HG03442 (cell line): ENCODE measurements around the gene PTPRM.

ENCODE experiments used
- ATAC-seq: cut with Tn5 transposase; IDR thresholded peaks from one replicate; pipeline ENCODE4 v1.9.1; 2021; ENCODE audit warnings: mild to moderate bottlenecking, moderate library complexity; ENCODE audit not compliant: unreplicated experiment

PTPRM gene

GRCh38 chr18:8073167-8073566, 506.1 kb downstream of the PTPRM start:
- no peak for ATAC-seq

GRCh38 chr18:8080092-8080491, 513.0 kb downstream of the PTPRM start:
- ATAC-seq: no peak

DNA sequence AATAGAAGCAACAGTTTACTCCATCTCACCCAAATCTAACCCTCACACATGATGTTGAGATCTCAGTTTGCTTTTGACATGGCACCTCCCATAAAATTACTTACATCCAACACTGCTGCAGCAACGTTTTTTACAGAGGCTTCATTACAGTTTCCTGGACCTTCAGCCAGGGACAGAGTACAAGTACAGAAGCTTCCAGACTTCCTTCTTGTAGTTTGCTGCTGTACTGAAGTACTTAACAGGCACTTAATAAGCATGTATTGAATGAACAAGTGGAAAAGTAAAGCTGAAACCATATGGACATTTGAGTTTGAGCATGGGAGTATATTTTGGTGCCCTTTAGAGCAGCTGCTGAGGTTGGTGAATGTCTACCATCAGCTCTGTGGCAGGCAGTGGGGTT, 514.2 kb downstream of the PTPRM start:
- no peak for ATAC-seq

DNA sequence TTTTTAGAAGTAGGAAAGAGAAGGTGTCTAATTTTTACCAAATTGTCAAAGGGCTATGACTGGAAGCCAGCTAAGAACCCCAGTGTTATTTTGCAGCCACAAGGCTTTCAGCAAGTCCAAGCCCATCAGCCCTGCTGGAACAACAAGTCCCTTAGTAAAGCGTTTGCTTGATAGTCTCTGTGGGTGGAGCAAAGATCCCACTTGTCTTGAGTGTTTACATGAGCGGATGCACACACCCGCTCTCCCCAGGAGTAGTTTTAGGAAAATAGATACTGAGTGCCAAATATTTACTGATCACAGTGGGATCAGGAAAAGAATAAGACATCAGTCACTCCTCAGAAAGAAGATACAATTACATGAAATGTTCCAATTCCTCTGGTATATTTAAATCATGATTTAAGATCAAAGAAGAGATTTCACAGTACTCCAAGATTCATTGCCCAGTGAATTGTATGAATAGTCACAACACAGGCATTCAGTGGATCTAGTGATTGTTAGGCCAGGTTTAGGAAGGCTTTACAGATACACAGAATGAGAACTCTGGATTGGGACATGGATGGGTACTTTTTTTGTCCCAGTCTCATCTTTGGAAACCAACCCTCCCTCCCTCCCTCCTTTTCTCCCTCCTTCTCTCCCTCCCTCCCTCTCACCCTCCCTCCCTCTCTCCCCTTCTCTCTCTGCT, 514.9 kb downstream of the PTPRM start:
- no peak for ATAC-seq

- ATAC-seq: no peak
Measured at GRCh38 chr18:8084160-8084559, 517.0 kb downstream of the PTPRM start.

GRCh38 chr18:8088626-8089025, 521.5 kb downstream of the PTPRM start:
- no peak for ATAC-seq

- ATAC-seq: no peak
Measured at GRCh38 chr18:8091035-8091434, 523.9 kb downstream of the PTPRM start.

- no peak for ATAC-seq
Measured at GRCh38 chr18:8095947-8096570, 528.9 kb downstream of the PTPRM start.

DNA sequence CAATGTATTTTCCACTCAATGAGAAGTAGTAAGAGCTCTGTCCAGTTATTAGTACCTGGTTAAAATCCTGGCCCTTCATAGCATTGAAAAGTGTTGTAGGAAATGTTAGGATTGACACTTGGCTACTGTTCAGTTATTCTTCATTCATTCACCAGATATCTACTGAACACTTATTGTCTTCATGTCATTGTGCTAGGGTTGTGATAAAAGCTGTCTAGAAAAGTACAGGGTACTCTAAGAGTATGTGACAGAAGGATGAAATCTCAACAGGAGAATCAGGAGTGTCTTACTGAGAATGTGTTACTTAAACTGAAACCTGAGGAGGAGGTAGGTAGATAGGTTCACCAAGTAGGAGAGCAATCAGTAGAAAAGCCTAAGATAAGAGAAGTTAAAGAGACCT, 530.3 kb downstream of the PTPRM start:
- no peak for ATAC-seq

- no peak for ATAC-seq
Measured at GRCh38 chr18:8097927-8098326, 530.8 kb downstream of the PTPRM start.

DNA sequence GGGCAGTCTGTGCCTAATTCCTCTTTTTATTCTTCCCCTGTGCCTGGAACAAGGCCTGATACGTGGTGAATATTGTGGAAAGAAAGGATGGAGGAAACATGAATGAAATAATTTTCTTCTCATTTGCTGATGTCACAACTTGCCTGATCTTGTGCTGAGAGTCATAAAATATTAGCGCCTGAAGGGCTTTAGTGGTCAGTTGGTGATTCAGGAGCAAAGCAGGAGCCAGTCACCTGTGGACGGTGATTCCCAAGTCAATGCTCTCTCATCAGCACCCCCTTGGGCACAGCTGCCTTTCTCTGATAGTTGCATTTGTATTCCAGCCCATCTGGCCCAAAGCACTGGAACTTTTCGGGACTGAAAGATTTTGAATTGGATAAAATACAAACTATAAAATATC, 539.5 kb downstream of the PTPRM start:
- no peak for ATAC-seq

GRCh38 chr18:8107426-8107825, 540.3 kb downstream of the PTPRM start:
- no peak for ATAC-seq

- ATAC-seq: no peak
Measured at GRCh38 chr18:8114480-8114879, 547.4 kb downstream of the PTPRM start.

DNA sequence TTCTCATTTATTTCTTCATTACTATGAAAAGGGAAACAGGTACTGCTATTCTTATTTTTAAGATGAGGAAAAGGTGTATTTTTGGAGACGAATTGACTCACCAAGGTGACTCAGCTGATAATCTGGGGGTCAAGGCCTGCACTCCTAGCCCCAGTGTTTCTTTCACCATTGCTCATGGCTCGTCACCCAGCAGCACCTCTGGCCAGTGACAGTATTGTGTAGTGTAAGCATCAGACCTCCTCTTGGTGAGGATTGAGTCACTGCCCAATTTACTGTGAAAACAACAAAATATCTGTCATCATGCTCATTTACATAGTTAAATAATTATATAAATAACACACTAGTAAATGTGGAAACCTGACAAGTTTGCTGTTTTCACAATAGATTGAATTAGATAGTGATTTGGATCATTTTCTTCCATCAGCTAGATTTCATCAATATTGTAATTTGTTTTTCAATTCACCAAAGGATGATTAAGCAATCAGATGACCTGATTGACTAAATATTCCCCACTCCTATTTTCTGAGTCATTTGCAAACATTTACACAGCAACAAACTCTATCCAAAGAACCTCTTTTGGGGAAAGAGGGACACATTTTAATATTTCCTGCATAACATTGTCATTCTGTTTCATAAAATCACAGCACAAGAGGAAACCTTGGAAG, 549.4 kb downstream of the PTPRM start:
- ATAC-seq: no peak

DNA sequence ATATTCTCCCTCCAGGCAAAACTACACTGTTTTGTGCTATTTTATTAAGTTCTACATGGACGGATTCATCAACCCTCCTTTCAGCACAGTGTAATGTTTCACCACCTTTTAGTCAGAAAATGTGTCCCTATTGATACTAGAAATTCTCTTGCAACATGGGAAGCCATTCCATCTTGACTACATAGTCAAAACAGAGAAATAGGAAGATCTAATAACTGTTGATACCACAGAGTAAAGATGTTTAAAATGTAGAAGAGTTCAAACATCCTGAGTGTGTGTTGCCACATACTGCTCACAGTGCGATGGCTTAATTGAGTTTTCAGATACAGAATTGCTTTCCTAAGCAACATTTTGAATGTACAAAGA, 549.9 kb downstream of the PTPRM start:
- ATAC-seq: no peak

- no peak for ATAC-seq
Measured at GRCh38 chr18:8121101-8121500, 554.0 kb downstream of the PTPRM start.

DNA sequence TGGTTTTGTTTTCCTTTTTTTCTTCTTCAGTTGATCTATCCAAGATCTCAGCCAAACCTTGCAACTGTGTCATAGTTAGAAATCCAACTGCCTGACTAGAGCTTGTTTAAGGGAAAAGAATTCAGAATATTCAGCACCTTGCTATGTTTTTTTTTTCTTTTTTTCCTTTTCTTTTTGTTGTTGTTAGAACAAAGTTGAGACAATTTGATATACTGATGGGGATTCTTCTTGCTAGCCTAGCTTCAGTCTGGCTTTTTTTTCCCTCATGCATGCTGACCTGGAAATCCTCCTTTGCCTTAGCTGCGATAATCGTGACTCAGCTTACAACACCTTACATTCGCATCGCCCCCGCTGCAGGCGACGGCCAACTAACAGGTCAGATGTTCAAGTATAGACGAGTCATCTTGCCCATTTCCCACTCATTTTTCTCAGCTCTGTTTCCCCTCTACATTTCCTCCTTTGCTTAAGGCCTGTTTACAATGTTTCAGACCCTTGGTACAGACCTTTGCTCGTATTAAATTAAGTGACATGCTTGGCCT, 554.9 kb downstream of the PTPRM start:
- no peak for ATAC-seq

DNA sequence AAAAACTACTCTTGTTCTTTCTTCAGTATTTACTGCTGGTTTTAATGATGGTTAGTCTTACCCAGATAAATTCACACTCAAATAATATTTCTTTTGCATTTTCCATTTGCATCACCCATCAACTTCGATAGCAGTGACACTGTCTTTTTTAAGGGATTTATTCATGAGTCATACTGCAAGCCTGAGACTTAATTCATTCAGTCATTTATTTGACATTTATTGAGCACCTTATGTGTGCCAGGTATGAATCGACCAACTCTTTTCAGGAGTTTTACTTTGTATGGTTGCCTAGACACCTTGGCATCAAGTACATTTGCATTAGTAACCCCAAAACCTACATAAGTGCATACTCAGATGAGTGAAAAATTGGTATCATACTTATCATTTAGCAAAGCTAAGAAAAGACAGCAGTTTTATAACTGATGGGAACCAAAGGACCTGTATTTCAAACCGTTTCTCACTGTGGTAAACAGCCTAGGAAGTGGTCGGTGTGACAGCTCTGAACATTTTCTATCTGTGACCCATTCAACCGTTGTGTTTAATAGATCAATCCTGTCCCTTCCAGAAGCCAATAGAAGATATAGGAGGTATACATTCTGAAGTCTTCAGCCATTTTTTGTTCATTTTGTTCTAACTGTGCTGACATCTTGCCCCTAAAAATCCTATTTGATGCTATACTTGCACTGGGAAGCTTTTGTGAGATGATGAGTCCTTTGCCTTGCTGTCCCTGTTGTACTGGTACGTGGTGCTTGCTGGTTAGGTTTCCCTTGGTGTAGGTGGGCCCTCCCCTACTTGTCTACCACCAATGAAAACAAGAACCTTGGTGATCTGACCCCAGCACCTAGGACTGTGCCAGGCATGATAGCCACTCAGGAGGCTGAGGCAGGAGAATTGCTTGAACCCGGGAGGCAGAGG, 557.4 kb downstream of the PTPRM start:
- no peak for ATAC-seq

GRCh38 chr18:8130096-8130495, 563.0 kb downstream of the PTPRM start:
- no peak for ATAC-seq

- ATAC-seq: no peak
Measured at GRCh38 chr18:8133032-8133431, 565.9 kb downstream of the PTPRM start.

DNA sequence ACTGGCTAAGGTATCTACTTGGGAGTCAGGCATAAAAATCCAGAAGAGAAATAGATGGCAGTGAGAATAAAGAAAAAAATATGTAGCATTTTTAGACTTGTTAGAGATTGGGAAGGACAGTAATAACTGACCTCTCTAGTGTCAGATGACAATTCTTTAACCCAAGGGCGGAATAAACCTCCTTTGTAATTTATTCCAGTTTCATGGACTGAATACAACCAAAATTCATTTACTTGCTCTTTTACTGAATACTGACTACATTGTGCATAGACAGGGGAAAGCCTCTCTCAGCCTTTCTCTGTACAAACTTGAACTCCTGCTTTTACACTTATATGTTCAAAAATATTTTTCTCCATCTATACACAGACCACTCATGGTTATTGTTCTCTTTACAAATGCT, 566.8 kb downstream of the PTPRM start:
- ATAC-seq: no peak
